GM19455 (cell line): Measurements from ENCODE around the gene BEST2.

Experiments
- ATAC-seq: cut with Tn5 transposase; IDR thresholded peaks from one replicate; pipeline ENCODE4 v1.9.1; 2021; ENCODE audit not compliant: unreplicated experiment

Gene BEST2

DNA sequence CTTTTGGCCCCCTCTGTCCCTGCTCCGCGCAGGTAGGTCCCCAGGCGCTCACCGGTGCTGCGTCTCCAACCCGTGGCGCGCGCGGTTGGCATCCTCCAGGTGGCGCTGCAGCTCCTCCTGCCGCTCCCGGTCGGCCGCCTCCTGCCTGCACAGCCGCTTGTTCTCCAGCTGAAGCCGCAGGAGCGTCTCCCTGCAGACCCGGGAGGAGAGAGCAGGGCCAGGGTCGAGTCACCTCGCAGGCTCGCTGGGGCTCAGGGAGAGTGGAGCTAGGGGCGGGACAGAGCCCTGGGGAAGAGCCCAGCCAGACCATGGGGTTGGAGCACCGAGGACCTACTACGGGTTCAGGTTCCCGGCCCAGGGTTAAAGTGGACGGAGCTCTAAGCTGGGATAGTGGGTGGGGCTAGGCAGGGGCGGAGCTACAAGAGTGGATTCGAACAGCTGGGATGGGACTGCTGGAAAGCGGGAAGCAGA is 14.5 kb downstream of the BEST2 start:
- ATAC-seq: no peak

GRCh38 chr19:12767150-12767549 is 15.6 kb downstream of the BEST2 start:
- no peak for ATAC-seq

- ATAC-seq: no peak
Observed at GRCh38 chr19:12767666-12768065, 16.1 kb downstream of the BEST2 start.

DNA sequence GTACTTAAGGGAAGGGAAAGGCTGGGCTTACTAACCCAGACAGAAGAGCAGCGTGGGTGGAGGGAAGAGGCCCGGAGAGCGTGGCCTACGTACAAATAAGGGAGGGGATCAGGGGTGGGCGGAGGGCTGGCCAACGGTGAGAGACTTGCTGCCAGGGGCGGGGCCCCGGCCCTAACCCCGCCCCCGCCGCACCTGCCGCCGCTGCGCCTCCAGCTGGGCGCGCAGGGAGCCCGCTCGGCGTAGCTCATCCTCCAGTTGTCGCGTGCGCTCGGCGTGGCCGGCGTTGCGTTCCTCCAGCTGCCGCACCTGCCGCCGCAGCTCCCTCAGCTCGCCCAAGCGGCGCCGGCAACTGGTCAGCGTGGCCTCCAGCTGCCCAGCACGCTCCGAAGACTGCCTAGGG is 18.1 kb downstream of the BEST2 start:
- ATAC-seq: no peak

GRCh38 chr19:12770922-12771321 is 19.3 kb downstream of the BEST2 start:
- no peak for ATAC-seq

DNA sequence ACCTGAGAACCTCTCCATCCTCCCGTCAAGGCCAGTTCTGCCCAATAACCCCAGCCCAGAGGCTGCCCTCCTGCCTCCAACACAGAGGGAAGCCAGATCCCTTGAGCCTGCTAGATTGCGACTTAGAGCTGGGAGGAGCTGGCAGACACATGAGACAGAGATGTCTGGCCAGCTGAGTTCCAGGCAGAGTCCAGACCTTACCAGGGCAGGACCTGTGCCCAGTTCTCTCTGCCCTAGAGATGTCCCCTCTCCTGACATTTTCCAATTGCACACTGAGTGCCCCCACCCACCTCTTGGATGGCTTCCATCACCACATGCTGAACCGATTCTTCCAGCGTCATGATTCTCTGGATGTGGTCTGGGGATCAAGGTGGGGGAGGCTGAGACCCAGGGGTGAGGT is 20.7 kb downstream of the BEST2 start:
- no peak for ATAC-seq

DNA sequence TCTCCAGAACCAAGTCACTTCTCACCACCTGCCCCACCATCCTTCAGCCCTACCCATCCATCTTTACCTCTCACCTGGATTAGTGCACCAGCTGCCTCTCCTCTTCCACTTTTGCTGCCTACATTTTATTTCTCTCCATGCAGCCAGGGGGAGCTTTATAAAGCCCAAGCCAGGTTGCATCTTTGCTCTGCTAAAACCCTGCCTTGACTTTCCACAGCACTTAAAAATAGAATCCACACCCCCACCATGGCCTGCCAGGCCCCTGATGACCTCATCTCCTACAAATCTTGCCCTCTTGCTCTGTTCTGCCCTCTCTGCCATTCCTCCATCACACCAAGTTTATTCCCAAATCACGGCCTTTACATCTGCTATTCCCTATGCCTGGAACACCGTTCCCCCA is 22.0 kb downstream of the BEST2 start:
- no peak for ATAC-seq

- ATAC-seq: peak; percentile 6
Observed at GRCh38 chr19:12774588-12775555, 23.3 kb downstream of the BEST2 start, which contains the start of gene HOOK2. Gene HOOK2, minus strand, starts transcription at chr19:12775552. Its CDS starts 103 bp downstream, at chr19:12775449.

GRCh38 chr19:12777217-12778016 is 25.8 kb downstream of the BEST2 start:
- no peak for ATAC-seq

- no peak for ATAC-seq
Observed at GRCh38 chr19:12778017-12778904, 26.7 kb downstream of the BEST2 start.

DNA sequence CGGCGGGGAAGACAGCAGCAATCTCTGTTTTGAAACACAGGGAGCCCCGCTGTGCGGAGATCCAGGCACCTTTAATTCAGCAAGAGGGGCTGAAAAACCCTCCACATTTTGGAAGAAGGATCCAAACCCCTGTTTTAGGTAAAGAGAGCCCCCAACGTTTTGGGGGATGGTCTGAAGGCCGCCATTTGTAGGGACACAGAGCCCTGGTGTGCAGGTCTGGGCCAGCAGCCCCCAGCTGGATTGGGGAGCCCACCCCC is 27.2 kb downstream of the BEST2 start:
- ATAC-seq: no peak

GRCh38 chr19:12779162-12779993 is 27.8 kb downstream of the BEST2 start:
- ATAC-seq: no peak

- no peak for ATAC-seq
Observed at GRCh38 chr19:12782174-12782423, 30.5 kb downstream of the BEST2 start.

DNA sequence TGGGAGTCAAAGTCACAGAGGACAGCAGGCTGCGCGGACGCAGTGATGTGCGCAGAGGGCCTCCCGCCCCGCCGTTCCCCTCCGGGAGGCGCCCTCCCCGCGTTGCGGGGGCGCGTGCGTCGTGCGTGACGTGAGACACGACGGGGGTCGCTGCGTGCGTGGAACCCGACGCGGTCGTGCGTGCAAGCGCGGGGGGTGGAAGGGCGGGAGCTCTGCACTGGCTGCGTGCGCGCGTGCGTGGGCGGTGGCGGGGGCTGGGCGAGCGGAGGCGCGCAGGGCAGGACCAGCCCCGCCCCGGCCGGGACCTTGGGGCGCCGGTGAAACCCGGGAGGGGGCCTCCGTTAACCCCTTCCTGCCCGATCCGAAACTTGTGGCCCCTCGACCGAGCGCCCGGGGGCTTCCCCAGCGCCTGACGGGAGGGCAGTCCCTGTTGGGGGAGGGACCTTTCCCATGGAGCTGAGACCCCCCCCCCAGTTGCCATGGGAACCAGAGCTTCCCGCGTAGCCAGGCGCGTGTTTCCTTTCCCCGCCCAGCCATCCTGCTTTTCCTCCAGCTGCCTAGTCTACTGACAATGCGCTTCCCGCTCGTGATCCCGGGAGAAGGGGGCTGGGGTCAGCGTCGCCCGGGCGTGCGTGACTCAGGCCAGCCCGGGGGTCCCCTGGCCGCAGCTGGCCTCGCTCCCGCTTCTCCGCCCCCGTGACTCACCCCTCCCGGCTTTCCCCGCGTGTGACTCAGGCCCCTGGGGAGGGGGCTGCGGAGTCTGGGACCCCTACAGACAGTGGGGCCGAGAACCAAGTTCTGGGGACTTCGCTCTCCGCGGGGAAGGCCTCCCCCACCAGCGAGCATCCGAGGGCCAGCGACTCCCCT is 31.1 kb downstream of the BEST2 start:
- no peak for ATAC-seq

GRCh38 chr19:12783291-12783848 is 31.8 kb downstream of the BEST2 start:
- no peak for ATAC-seq

DNA sequence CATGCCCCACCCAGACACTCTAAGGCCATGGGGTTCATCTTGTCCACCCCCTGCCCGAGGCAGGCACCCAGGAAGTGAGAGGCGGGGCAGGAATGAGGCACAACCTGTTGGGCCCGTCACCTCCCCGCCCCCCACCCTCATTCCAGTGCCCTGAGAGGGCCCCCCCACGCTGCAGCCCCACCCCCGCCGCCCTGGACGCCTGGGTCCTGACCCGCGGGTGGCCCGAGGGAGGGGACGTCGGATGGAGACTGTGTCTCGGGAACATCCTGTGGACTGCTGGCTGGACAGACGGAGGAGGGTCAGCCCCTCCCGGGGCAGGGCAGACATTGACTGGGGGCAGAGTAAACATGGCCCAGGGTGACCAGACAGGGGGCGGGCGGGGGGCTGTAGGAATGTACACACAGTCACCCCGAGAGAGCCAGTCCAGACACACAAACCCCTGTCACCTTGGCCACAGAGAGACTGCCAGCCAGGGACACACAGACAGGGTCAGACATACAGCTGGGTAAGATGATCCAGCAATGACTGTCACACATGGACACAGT is 32.3 kb downstream of the BEST2 start:
- ATAC-seq: no peak

- no peak for ATAC-seq
Observed at GRCh38 chr19:12784394-12784870, 32.8 kb downstream of the BEST2 start.

DNA sequence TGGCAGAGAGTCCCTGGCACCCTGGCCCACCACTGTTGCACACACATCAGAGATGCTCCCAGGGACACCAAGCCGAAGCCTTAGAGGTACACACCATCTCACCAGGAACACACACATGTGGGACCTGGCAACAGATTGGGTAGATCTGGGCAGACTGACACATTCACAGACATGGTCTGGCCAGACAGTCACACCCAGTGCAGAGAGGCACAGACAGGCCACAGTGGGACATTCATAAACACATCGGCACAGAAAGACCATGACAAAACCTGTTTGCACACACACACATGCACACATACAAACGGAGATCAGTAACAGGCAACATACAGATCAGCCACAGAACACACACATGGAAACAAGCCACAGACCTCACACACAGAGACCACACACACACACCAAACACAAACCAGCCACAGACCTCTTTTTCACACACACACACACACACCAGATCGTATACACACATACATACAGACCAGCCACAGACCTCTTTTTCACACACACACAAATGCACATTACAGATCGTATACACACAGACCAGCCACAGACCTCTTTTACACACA is 33.4 kb downstream of the BEST2 start:
- ATAC-seq: no peak
